GM23338 (cell line): Measurements from ENCODE around the gene EYA2. TPM values are rescaled to one million over a fixed set of nuclear protein-coding genes. Genes with fewer than 3 reads are reported as not detected.
A peak's percentile ranks its signal among the peaks of the same experiment; 100 is the strongest.

Experiments
- ATAC-seq: fragments of 200-7000 bp; cut with Tn5 transposase; 3 replicates; pipeline ENCODE4 v1.9.1; 2020
- DNase-seq: peaks from one replicate; pipeline ENCODE4 v3.0.0-alpha.2; 2015; ENCODE audit warnings: low spot score
- H2AFZ ChIP-seq: fragments of 200-600 bp; sonication (generic); 2 replicates; pipeline ENCODE4 v1.8.0; 2016; ENCODE audit warnings: antibody characterized with exemption, mild to moderate bottlenecking, moderate library complexity
- H3F3A ChIP-seq: fragments of 200-600 bp; sonication (generic); replicated peaks from 2 replicates; pipeline ENCODE4 v1.8.0; 2017; ENCODE audit warnings: antibody characterized with exemption, mixed run types, low read depth
- H3K27ac ChIP-seq: fragments of 200-600 bp; sonication (generic); 2 replicates; pipeline ENCODE4 v1.6.1; 2016; ENCODE audit warnings: low read depth
- H3K27me3 ChIP-seq: fragments of 200-600 bp; sonication (generic); 2 replicates; pipeline ENCODE4 v1.8.0; 2016; ENCODE audit warnings: mild to moderate bottlenecking, mixed run types, moderate library complexity; ENCODE audit not compliant: insufficient read depth
- H3K36me3 ChIP-seq: fragments of 200-600 bp; sonication (generic); 2 replicates; pipeline ENCODE4 v1.8.0; 2016; ENCODE audit warnings: mild to moderate bottlenecking; ENCODE audit not compliant: insufficient read depth
- H3K4me1 ChIP-seq: fragments of 200-600 bp; sonication (generic); 2 replicates; pipeline ENCODE4 v1.8.0; 2016; ENCODE audit warnings: mild to moderate bottlenecking, moderate library complexity; ENCODE audit not compliant: insufficient read depth
- H3K4me2 ChIP-seq: fragments of 200-600 bp; sonication (generic); 2 replicates; pipeline ENCODE4 v1.7.1; 2017; ENCODE audit warnings: mixed run types
- H3K4me3 ChIP-seq: fragments of 200-600 bp; sonication (generic); 2 replicates; pipeline ENCODE4 v1.6.1; 2016; ENCODE audit warnings: mixed run types
- H3K79me2 ChIP-seq: fragments of 200-600 bp; sonication (generic); replicated peaks from 2 replicates; pipeline ENCODE4 v1.8.0; 2017; ENCODE audit warnings: mild to moderate bottlenecking; ENCODE audit not compliant: insufficient read depth
- H3K9me2 ChIP-seq: fragments of 200-600 bp; sonication (generic); 2 replicates; pipeline ENCODE4 v1.8.0; 2017; ENCODE audit not compliant: insufficient read depth
- H4K20me1 ChIP-seq: fragments of 200-600 bp; sonication (generic); replicated peaks from 2 replicates; pipeline ENCODE4 v1.8.0; 2017; ENCODE audit warnings: mild to moderate bottlenecking; ENCODE audit not compliant: insufficient read depth
- H3K27ac Mint-ChIP-seq: 2 replicates; pipeline ENCODE4 v1.8.0; 2020; ENCODE audit warnings: inconsistent platforms, mild to moderate bottlenecking, moderate library complexity, mixed read lengths
- H3K27me3 Mint-ChIP-seq: 3 replicates; pipeline ENCODE4 v1.8.0; 2022; ENCODE audit warnings: low read depth, mild to moderate bottlenecking, moderate library complexity, mixed read lengths, inconsistent platforms; ENCODE audit not compliant: insufficient read depth, poor library complexity
- H3K36me3 Mint-ChIP-seq: 3 replicates; pipeline ENCODE4 v1.8.0; 2021; ENCODE audit warnings: low read depth, mild to moderate bottlenecking, inconsistent platforms, moderate library complexity, mixed read lengths
- H3K4me1 Mint-ChIP-seq: 3 replicates; pipeline ENCODE4 v1.8.0; 2020; ENCODE audit warnings: mild to moderate bottlenecking, inconsistent platforms, mixed read lengths
- H3K4me3 Mint-ChIP-seq: 3 replicates; pipeline ENCODE4 v1.8.0; 2021; ENCODE audit warnings: moderate library complexity, mild to moderate bottlenecking, inconsistent platforms, mixed read lengths
- H3K9me3 Mint-ChIP-seq: 3 replicates; pipeline ENCODE4 v1.8.0; 2020; ENCODE audit warnings: moderate library complexity, mild to moderate bottlenecking, inconsistent platforms, mixed read lengths
- CREB1 ChIP-seq: fragments of 250-450 bp; sonication (Bioruptor Pico); IDR thresholded peaks from 2 replicates; pipeline ENCODE4 v1.5.0; 2020; ENCODE audit warnings: low read depth, mild to moderate bottlenecking, moderate library complexity
- ETS1 ChIP-seq: IDR thresholded peaks from 2 replicates; pipeline ENCODE4 v1.6.1; 2016; ENCODE audit warnings: antibody characterized with exemption
- EZH2 ChIP-seq: fragments of 200-600 bp; sonication (generic); IDR thresholded peaks from one replicate; pipeline ENCODE4 v1.8.0; 2017; ENCODE audit warnings: antibody characterized with exemption, mild to moderate bottlenecking, low read depth; ENCODE audit not compliant: unreplicated experiment
- EZH2phosphoT487 ChIP-seq: fragments of 200-600 bp; sonication (generic); IDR thresholded peaks from one replicate; pipeline ENCODE4 v1.8.1; 2018; ENCODE audit warnings: antibody characterized with exemption; ENCODE audit not compliant: unreplicated experiment
- STAT1 ChIP-seq: IDR thresholded peaks from one replicate; pipeline ENCODE4 v1.6.1; 2016; ENCODE audit warnings: antibody characterized with exemption; ENCODE audit not compliant: unreplicated experiment
- ZNF462 ChIP-seq: fragments of 250-450 bp; sonication (Bioruptor Pico); IDR thresholded peaks from 2 replicates; pipeline ENCODE4 v1.5.0; 2020; ENCODE audit warnings: mild to moderate bottlenecking, moderate library complexity
- microRNA-seq: library from miRNA; unstranded; fragments of <30 nt; microRNA quantifications from one replicate; pipeline ENCODE4, GENCODE V29; 2017
- polyA plus RNA-seq: library from polyadenylated mRNA; unstranded; fragments of >200 nt; fragmentation: Nextera tagmentation; extraction: Ambion mirVana; gene quantifications from 2 replicates; pipeline ENCODE4 v1.2.1, GENCODE V29; 2016
- small RNA-seq: library from RNA; depleted of rRNA; stranded (forward); fragments of <200 nt; gene quantifications from one replicate; pipeline ENCODE3, GENCODE V24; 2014; ENCODE audit warnings: low replicate concordance
- total RNA-seq: library from RNA; depleted of rRNA; stranded (reverse); fragments of >200 nt; shearing (Covaris generic); gene quantifications from 2 replicates; pipeline ENCODE4 v1.2.3, GENCODE V29; 2014; rRNA removed

Gene EYA2
- total and polyA plus RNA-seq, 2 experiments from 2014 or later = 0.50 to 0.56 TPM

DNA sequence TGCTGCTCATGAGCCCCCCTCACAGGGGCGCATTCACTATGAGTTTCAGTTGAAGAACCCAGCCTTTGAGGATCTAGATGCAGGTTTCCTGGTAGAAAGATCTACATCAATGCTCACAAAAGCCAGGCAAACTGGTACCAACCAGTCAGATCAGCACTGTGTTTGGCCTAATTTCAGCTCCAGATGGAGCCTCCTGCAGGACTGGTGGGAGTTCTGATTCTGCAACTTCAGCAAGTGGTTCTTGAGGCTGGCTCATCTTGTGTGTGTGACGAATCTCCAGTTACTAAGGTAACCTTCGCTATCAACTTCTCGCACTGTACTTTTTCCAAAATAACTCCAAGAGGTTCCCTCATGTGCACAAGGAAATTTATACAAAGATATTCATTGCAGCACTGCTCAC lies 343.1 kb downstream of the EYA2 start:
- Histone ChIP-seq H3K9me2 (no peaks in the 10 kb centered on the region), H3K4me2 (no peak overlapping the region), H3K27ac (peak overlapping the region; percentile 69), H3K27me3 (no peaks in the 10 kb centered on the region), H4K20me1 (peaks cover 10% of the 10 kb centered on the region), H2AFZ (no peak overlapping the region), H3K79me2 (peaks cover 56% of the 10 kb centered on the region), H3K4me3 (no peak overlapping the region), H3F3A (peaks cover 24% of the 10 kb centered on the region; the same call in 1 of the 2 replicates), H3K4me1 (no peaks in the 10 kb centered on the region; the same call in 1 of the 2 replicates), H3K36me3 (peaks cover 56% of the 10 kb centered on the region)
- Mint-ChIP-seq H3K27ac (no peak overlapping the region), H3K4me3 (no peak overlapping the region), H3K27me3 (peaks cover 16% of the 10 kb centered on the region), H3K36me3 (peaks cover 86% of the 10 kb centered on the region), H3K4me1 (peaks cover 10% of the 10 kb centered on the region), H3K9me3 (no peaks in the 10 kb centered on the region)
- no peak for DNase-seq
- ATAC-seq = no peak
- TF ChIP-seq CREB1 (CRISPR knock-in tag) (no peak), ZNF462 (CRISPR knock-in tag) (no peak), EZH2 (no peak), STAT1 (no peak), EZH2phosphoT487 (no peak), ETS1 (no peak)

Small RNAs within 50 kb of the gene (microRNA-seq; reads per million reads assigned to microRNA genes)
- gene MIR3616 = not detected

Small RNAs within 50 kb of the gene (small RNA-seq; reads per million reads assigned to genes)
- gene MIR3616 = not detected

Other genes starting within 250 kb of the EYA2 start
- gene SLC13A3, start 243.4 kb upstream of the EYA2 start, total RNA-seq = 8.6 and 9.3 TPM in 2 replicates
- 7.2 and 9.1 TPM in 2 replicates for gene SLC13A3, start 243.4 kb upstream of the EYA2 start, polyA plus RNA-seq
- 24.3 and 26.0 TPM in 2 replicates for gene TP53RK, start 205.4 kb upstream of the EYA2 start, total RNA-seq
- 23.1 and 24.2 TPM in 2 replicates for gene TP53RK, start 205.4 kb upstream of the EYA2 start, polyA plus RNA-seq
- gene SLC2A10, start 185.2 kb upstream of the EYA2 start, total RNA-seq = 7.9 and 14.6 TPM in 2 replicates
- gene SLC2A10, start 185.2 kb upstream of the EYA2 start, polyA plus RNA-seq = 4.3 and 4.9 TPM in 2 replicates